ENCODE results near the gene GPHN.

GPHN gene

DNA sequence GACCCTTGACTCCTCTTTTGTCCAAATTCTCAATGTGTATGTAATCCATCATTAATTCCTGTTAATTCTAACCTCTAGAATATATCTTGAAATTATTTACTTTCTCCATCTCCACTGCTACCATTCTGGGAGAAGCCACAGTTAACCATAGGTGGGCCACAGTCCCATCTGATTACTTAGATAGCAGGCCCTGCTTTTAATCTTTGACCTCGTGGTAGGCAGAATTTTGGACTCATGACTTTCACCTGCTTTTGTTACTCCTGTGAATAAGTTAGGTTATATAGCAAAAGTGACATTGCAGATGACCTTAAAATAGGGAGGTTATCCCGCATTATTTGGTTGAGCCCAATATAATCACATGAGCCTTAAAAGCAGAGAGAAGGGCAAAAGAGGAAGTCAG lies 264.2 kb downstream of the GPHN start:
- Histone ChIP-seq H3K4me1 (ENCODE audit: control insufficient read depth, insufficient read depth, low read length) (no peaks in the 10 kb centered on the region), H3K27ac (ENCODE audit: low read length) (no peak overlapping the region), H3K27me3 (ENCODE audit: control insufficient read depth, insufficient read depth, low read length) (no peaks in the 10 kb centered on the region), H3K9me3 (ENCODE audit: control insufficient read depth, insufficient read depth, low read length) (no peaks in the 10 kb centered on the region), H3K36me3 (ENCODE audit: control insufficient read depth, insufficient read depth, low read length) (no peaks in the 10 kb centered on the region), H3K4me3 (ENCODE audit: low read length) (no peak overlapping the region)
- no peak for DNase-seq (ENCODE audit: low read depth, low spot score)
- WGBS (ENCODE audit: insufficient coverage, insufficient read length) = no CpG with 5 or more reads among the region's 2 CpGs

DNA sequence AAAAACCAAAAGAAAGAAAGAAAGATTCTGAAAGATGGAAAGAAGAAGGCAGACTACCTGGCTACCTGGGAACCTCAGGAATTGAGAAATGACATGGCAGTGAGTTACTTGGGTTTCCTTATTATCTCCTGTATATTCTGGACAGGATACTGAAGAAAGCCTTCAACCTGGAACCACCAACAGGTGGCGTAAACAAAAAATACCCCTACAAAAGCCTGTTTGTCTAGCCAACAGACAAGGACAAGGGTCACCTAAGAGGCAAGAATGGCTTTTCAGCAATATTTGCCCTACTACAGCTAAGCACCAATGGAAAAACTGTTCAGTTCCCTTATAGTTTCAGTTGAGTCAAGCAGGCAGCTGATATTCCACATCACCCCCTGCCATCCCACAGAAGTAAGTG lies 274.9 kb downstream of the GPHN start:
- Histone ChIP-seq H3K9me3 (ENCODE audit: control insufficient read depth, insufficient read depth, low read length) (no peaks in the 10 kb centered on the region), H3K4me3 (ENCODE audit: low read length) (no peak overlapping the region), H3K27me3 (ENCODE audit: control insufficient read depth, insufficient read depth, low read length) (no peaks in the 10 kb centered on the region), H3K27ac (ENCODE audit: low read length) (no peak overlapping the region), H3K4me1 (ENCODE audit: control insufficient read depth, insufficient read depth, low read length) (no peaks in the 10 kb centered on the region), H3K36me3 (ENCODE audit: control insufficient read depth, insufficient read depth, low read length) (no peaks in the 10 kb centered on the region)
- no CpG with 5 or more reads among the region's 1 CpG for WGBS (ENCODE audit: insufficient coverage, insufficient read length)
- peak; percentile 13 for DNase-seq (ENCODE audit: low read depth, low spot score)

DNA sequence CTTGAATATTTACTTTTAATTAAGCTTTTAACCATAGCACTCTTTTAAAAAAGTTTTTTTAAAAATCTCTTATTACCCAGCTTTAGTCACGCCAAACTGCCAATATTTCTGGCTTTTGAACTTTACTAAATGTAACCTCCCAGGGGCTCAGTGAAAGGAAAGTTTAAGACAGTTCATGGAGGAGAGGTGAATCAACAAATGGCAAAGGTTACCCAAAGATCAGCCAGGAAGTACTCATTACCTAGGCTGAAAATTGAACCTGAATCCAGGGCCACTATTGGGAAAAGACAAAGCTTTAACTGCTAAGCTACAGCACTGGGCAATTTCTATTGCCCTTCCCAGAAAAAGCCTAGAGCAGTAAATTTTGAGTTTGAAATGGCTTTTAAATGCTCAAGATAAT lies 282.2 kb downstream of the GPHN start:
- Histone ChIP-seq H3K4me1 (ENCODE audit: control insufficient read depth, insufficient read depth, low read length) (no peaks in the 10 kb centered on the region), H3K4me3 (ENCODE audit: low read length) (no peak overlapping the region), H3K27ac (ENCODE audit: low read length) (no peak overlapping the region), H3K36me3 (ENCODE audit: control insufficient read depth, insufficient read depth, low read length) (no peaks in the 10 kb centered on the region), H3K9me3 (ENCODE audit: control insufficient read depth, insufficient read depth, low read length) (no peaks in the 10 kb centered on the region; the same call in none of the 2 replicates), H3K27me3 (ENCODE audit: control insufficient read depth, insufficient read depth, low read length) (no peaks in the 10 kb centered on the region)
- DNase-seq (ENCODE audit: low read depth, low spot score) = no peak
- no CpG with 5 or more reads among the region's 1 CpG for WGBS (ENCODE audit: insufficient coverage, insufficient read length)

DNA sequence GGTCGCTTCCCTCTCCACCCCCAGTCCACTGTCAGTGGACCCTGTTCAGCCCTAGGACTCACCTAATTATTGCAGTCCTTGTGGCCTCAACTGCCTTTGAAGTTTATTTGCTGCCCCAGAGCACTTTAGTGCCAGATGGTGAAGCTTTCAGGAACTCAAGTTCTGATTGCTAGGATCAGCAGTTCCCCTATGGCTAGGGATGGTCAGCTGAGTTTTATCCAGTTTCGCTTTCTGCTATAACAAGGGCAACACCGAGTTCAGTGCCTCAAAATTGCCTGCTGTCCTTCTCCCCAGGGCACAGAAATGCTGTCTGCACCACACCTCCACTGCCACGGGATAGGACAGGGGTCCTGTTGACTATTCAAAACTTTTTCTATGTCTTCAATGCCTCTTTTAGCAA lies 295.0 kb downstream of the GPHN start:
- H3K4me3 ChIP-seq (ENCODE audit: low read length) = no peak overlapping the region
- no CpG with 5 or more reads among the region's 4 CpGs for WGBS (ENCODE audit: insufficient coverage, insufficient read length)
- no peaks in the 10 kb centered on the region for H3K27me3 ChIP-seq (ENCODE audit: control insufficient read depth, insufficient read depth, low read length)
- H3K36me3 ChIP-seq (ENCODE audit: control insufficient read depth, insufficient read depth, low read length) = no peaks in the 10 kb centered on the region
- H3K9me3 ChIP-seq (ENCODE audit: control insufficient read depth, insufficient read depth, low read length) = 0 out of 2 replicates have a peak, but pooled peaks cover 2% of the 10 kb centered on the region
- no peaks in the 10 kb centered on the region for H3K4me1 ChIP-seq (ENCODE audit: control insufficient read depth, insufficient read depth, low read length)
- DNase-seq (ENCODE audit: low read depth, low spot score) = no peak
- H3K27ac ChIP-seq (ENCODE audit: low read length) = no peak overlapping the region

DNA sequence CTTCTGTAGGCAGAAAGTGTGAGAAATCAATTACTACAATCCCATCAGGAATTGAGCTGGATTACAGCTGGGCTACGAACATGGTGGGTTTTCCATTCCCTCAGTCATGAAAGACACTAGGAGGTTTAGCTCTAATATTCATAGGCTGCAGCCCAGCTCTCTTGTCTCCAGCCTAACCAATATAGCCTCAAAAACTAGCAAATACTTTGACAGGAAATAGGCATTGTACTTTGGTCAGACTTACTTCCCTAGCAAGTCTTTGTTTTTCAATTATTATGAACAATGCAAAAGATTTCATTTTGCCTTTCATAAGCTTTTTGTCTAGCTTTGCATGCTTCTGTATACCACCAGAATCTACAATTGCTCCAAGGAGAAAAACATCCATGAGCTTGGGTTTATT lies 296.2 kb downstream of the GPHN start:
- no peaks in the 10 kb centered on the region for H3K27me3 ChIP-seq (ENCODE audit: control insufficient read depth, insufficient read depth, low read length)
- no peak overlapping the region for H3K27ac ChIP-seq (ENCODE audit: low read length)
- no peak overlapping the region for H3K4me3 ChIP-seq (ENCODE audit: low read length)
- no CpG with 5 or more reads among the region's 1 CpG for WGBS (ENCODE audit: insufficient coverage, insufficient read length)
- H3K36me3 ChIP-seq (ENCODE audit: control insufficient read depth, insufficient read depth, low read length) = no peaks in the 10 kb centered on the region
- 0 out of 2 replicates have a peak, but pooled peaks cover 2% of the 10 kb centered on the region for H3K9me3 ChIP-seq (ENCODE audit: control insufficient read depth, insufficient read depth, low read length)
- DNase-seq (ENCODE audit: low read depth, low spot score) = no peak
- no peaks in the 10 kb centered on the region for H3K4me1 ChIP-seq (ENCODE audit: control insufficient read depth, insufficient read depth, low read length)

DNA sequence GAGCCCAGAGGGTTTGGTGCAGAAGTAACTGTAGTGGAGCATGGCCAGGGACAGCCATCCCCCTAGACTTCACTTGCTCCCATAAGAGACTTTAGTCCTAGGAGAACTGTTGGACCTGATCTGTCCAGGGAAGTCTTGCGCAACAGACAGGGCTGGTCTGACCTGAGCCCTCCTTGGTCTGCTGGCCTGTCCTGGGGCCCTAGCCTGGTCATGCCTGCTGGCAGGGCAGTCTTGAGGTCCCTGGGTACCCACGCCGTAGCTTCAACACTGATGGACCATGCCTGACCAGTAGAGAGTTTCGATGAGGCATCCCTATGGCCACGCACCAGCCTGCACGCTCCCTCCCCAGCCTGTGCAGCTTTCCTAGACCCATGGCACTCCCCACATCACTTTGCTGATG lies 305.7 kb downstream of the GPHN start:
- no peaks in the 10 kb centered on the region for H3K36me3 ChIP-seq (ENCODE audit: control insufficient read depth, insufficient read depth, low read length)
- no CpG with 5 or more reads among the region's 6 CpGs for WGBS (ENCODE audit: insufficient coverage, insufficient read length)
- H3K4me1 ChIP-seq (ENCODE audit: control insufficient read depth, insufficient read depth, low read length) = no peaks in the 10 kb centered on the region

DNA sequence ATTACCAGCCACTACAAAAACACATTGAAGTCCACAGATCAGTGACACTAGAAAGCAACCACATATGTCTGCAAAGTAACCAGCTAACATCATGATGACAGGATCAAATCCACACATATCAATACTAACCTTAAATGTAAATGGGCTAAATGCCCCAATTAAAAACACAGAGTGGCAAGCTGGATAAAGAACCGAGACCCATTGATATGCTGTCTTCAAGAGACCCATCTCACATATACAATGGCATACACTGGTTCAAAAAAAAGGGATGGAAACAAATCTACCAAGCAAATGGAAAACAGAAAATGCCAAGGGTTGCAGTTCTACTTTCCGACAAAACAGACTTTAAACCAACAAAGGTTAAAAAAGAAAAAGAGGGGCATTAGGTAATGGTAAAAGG lies 307.7 kb downstream of the GPHN start:
- no peaks in the 10 kb centered on the region for H3K9me3 ChIP-seq (ENCODE audit: control insufficient read depth, insufficient read depth, low read length)
- no peaks in the 10 kb centered on the region for H3K36me3 ChIP-seq (ENCODE audit: control insufficient read depth, insufficient read depth, low read length)
- H3K4me1 ChIP-seq (ENCODE audit: control insufficient read depth, insufficient read depth, low read length) = no peaks in the 10 kb centered on the region
- no peak overlapping the region for H3K27ac ChIP-seq (ENCODE audit: low read length)
- DNase-seq (ENCODE audit: low read depth, low spot score) = no peak
- WGBS (ENCODE audit: insufficient coverage, insufficient read length) = no CpG with 5 or more reads among the region's 2 CpGs
- no peaks in the 10 kb centered on the region for H3K27me3 ChIP-seq (ENCODE audit: control insufficient read depth, insufficient read depth, low read length)
- no peak overlapping the region for H3K4me3 ChIP-seq (ENCODE audit: low read length)

More for the DNA sequence above, 305.7 kb downstream of the GPHN start:
- Histone ChIP-seq H3K4me3 (ENCODE audit: low read length) (no peak overlapping the region), H3K27me3 (ENCODE audit: control insufficient read depth, insufficient read depth, low read length) (no peaks in the 10 kb centered on the region), H3K9me3 (ENCODE audit: control insufficient read depth, insufficient read depth, low read length) (no peaks in the 10 kb centered on the region), H3K27ac (ENCODE audit: low read length) (no peak overlapping the region)
- DNase-seq (ENCODE audit: low read depth, low spot score) = no peak

DNA sequence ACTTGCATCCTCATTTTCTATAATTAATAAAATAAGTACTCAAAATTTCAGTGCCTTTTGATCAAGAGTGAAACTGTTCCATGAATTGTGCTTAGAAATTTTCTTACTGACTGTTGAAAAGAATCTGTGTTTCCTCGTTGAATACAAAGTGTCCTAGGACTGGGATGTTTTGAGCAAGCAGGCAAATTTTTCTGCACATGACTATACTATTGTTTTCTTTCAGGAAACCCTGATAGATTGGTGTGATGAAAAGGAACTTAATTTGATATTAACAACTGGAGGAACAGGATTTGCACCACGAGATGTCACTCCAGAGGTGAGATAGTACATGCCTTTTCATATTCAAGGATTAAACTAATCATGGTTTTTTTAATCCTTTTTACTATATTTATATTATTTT lies 316.3 kb downstream of the GPHN start:
- Histone ChIP-seq H3K36me3 (ENCODE audit: control insufficient read depth, insufficient read depth, low read length) (no peaks in the 10 kb centered on the region), H3K9me3 (ENCODE audit: control insufficient read depth, insufficient read depth, low read length) (no peaks in the 10 kb centered on the region), H3K27me3 (ENCODE audit: control insufficient read depth, insufficient read depth, low read length) (no peaks in the 10 kb centered on the region), H3K27ac (ENCODE audit: low read length) (no peak overlapping the region), H3K4me3 (ENCODE audit: low read length) (no peak overlapping the region), H3K4me1 (ENCODE audit: control insufficient read depth, insufficient read depth, low read length) (no peaks in the 10 kb centered on the region)
- WGBS (ENCODE audit: insufficient coverage, insufficient read length) = no CpG with 5 or more reads among the region's 2 CpGs
- DNase-seq (ENCODE audit: low read depth, low spot score) = no peak

DNA sequence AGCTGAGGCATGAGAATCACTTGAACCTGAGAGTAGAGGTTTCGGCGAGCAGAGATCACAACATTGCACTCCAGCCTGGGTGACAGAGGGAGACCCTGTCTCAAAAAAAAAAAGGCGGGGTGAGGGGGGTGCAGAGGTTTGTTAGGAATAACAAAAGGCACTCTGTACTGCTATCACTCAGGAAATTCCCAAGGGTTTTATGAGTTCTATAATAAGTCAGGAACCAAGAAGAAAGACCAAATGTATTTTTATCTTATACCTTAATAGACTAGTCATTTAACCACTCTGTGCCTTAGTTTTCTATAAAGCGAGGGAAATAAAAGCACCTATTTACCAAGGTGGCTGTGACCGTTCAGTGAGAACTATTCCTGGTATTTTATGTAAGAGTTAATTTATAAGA lies 319.2 kb downstream of the GPHN start:
- no peaks in the 10 kb centered on the region for H3K9me3 ChIP-seq (ENCODE audit: control insufficient read depth, insufficient read depth, low read length)
- H3K27me3 ChIP-seq (ENCODE audit: control insufficient read depth, insufficient read depth, low read length) = no peaks in the 10 kb centered on the region
- H3K4me1 ChIP-seq (ENCODE audit: control insufficient read depth, insufficient read depth, low read length) = no peaks in the 10 kb centered on the region
- H3K36me3 ChIP-seq (ENCODE audit: control insufficient read depth, insufficient read depth, low read length) = no peaks in the 10 kb centered on the region
- no peak overlapping the region for H3K27ac ChIP-seq (ENCODE audit: low read length)
- no CpG with 5 or more reads among the region's 5 CpGs for WGBS (ENCODE audit: insufficient coverage, insufficient read length)
- DNase-seq (ENCODE audit: low read depth, low spot score) = no peak
- no peak overlapping the region for H3K4me3 ChIP-seq (ENCODE audit: low read length)

DNA sequence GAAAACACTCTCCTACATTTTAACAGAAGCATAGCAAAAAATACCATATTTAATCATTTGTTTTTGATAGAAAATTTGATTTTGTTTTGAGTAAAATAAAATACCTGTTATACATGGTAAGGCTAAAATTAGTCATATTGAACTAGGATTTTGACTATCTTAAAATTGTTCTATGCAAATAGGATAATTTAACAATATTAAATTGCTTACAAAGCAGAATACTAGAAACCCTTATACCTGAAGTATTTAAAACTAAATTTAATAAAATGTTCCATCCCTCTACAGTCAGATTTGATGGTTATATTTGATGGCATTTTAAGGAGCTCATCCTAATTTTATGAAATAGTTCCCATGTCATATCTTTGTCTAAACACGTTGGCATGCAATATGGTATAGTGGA lies 323.2 kb downstream of the GPHN start:
- DNase-seq (ENCODE audit: low read depth, low spot score) = no peak
- no CpG with 5 or more reads among the region's 1 CpG for WGBS (ENCODE audit: insufficient coverage, insufficient read length)

DNA sequence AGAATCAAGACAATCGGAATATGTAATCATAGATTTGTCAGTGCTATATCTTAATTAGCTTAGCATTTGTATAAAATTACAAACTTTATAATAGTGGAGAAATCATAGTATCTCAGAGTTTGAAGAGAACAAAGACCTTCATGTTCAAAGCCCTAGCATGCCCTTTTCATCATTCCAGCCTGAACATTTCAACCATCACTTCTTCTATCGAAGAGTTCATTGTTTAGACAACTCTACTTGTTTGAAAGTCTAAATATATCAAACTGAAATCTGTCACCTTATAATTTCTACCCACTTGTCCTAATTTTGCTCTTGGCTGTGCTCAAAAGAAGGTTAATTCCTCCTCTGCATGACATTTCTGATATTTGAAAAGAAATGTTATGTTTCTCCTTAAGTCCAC lies 325.9 kb downstream of the GPHN start:
- Histone ChIP-seq H3K9me3 (ENCODE audit: control insufficient read depth, insufficient read depth, low read length) (no peaks in the 10 kb centered on the region), H3K27ac (ENCODE audit: low read length) (no peak overlapping the region), H3K4me1 (ENCODE audit: control insufficient read depth, insufficient read depth, low read length) (no peaks in the 10 kb centered on the region), H3K4me3 (ENCODE audit: low read length) (no peak overlapping the region), H3K36me3 (ENCODE audit: control insufficient read depth, insufficient read depth, low read length) (no peaks in the 10 kb centered on the region), H3K27me3 (ENCODE audit: control insufficient read depth, insufficient read depth, low read length) (no peaks in the 10 kb centered on the region)
- WGBS (ENCODE audit: insufficient coverage, insufficient read length) = no CpG with 5 or more reads among the region's 2 CpGs
- DNase-seq (ENCODE audit: low read depth, low spot score) = no peak

More for the DNA sequence above, 323.2 kb downstream of the GPHN start:
- H3K27ac ChIP-seq (ENCODE audit: low read length) = no peak overlapping the region
- H3K9me3 ChIP-seq (ENCODE audit: control insufficient read depth, insufficient read depth, low read length) = no peaks in the 10 kb centered on the region
- H3K4me3 ChIP-seq (ENCODE audit: low read length) = no peak overlapping the region
- H3K36me3 ChIP-seq (ENCODE audit: control insufficient read depth, insufficient read depth, low read length) = no peaks in the 10 kb centered on the region
- no peaks in the 10 kb centered on the region for H3K4me1 ChIP-seq (ENCODE audit: control insufficient read depth, insufficient read depth, low read length)
- no peaks in the 10 kb centered on the region for H3K27me3 ChIP-seq (ENCODE audit: control insufficient read depth, insufficient read depth, low read length)

All from iPS DF 6.9 (cell line).